ENCODE data around the gene PARL. TPM values are rescaled to one million over a fixed set of nuclear protein-coding genes. Genes with fewer than 3 reads are reported as not detected.

Gene PARL
- polyA plus RNA-seq, 1 of the 3 experiments (the other 2 are of a cell fraction): 50.1 TPM

DNA sequence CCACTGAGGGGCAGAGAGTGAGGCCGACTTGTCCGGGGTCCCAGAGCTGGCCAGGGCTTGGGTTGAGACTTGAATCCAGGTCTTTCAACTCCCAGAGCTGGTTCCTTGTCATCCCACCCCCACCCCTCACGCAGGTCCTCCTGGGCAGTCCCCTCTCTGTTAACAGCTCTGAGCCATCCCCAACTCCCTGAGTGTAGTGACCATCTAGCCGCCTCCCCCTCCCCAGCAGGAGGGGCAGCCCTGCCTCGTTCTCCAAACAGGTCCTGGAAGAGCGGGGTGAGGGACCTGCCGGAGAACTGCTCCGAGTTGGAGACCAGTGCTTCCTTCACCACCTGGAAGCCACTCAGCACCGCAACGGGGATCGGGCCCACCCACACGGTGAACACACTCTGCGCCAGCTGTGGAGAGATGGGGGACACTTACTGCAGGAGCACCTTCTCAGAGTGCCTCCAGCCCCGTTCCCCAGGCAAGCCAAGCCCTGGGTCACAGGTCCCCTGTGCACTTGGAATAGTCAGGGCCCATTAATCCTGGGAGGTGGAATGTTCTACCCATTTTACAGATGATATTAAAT is 24.4 kb upstream of the PARL start:
- TF ChIP-seq, protein P1, sequence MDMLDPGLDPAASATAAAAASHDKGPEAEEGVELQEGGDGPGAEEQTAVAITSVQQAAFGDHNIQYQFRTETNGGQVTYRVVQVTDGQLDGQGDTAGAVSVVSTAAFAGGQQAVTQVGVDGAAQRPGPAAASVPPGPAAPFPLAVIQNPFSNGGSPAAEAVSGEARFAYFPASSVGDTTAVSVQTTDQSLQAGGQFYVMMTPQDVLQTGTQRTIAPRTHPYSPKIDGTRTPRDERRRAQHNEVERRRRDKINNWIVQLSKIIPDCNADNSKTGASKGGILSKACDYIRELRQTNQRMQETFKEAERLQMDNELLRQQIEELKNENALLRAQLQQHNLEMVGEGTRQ (IDR thresholded peaks at IDR 0.05; ENCODE audit: borderline replicate concordance, low read depth, low read length): no peak
- no peak for TF ChIP-seq RCOR1 (IDR thresholded peaks at IDR 0.05; ENCODE audit: low read length)
- TF ChIP-seq EP300 (IDR thresholded peaks at IDR 0.05; ENCODE audit: borderline replicate concordance in 1 of 2, low read depth in 1 of 2, low read length in 1 of 2): no peak
- TF ChIP-seq USF1 (IDR thresholded peaks at IDR 0.05; ENCODE audit: borderline replicate concordance, low read depth): no peak
- TF ChIP-seq SIN3A (IDR thresholded peaks at IDR 0.05; ENCODE audit: borderline replicate concordance, low read depth, low read length): no peak
- no peak for TF ChIP-seq POLR2AphosphoS5 (IDR thresholded peaks at IDR 0.05; ENCODE audit: low read depth, low read length)
- no peak for TF ChIP-seq EZH2phosphoT487 (IDR thresholded peaks at IDR 0.05; ENCODE audit: borderline replicate concordance, low read depth)
- no peak for TF ChIP-seq SMC3 (IDR thresholded peaks at IDR 0.05; ENCODE audit: low read depth, low read length)
- no peak for TF ChIP-seq CHD2 (IDR thresholded peaks at IDR 0.05; ENCODE audit: low read length, partially characterized antibody)
- no peak for TF ChIP-seq NFIC (IDR thresholded peaks at IDR 0.05; ENCODE audit: borderline replicate concordance)
- no peak for TF ChIP-seq RXRA (IDR thresholded peaks at IDR 0.05; ENCODE audit: borderline replicate concordance, low read depth)
- no peak for TF ChIP-seq RFX5 (IDR thresholded peaks at IDR 0.05; ENCODE audit: low read length)
- TF ChIP-seq TCF12 (IDR thresholded peaks at IDR 0.05): no peak
- no peak for TF ChIP-seq GABPA (IDR thresholded peaks at IDR 0.05; ENCODE audit: low read depth)
- TF ChIP-seq GATA2 (CRISPR knock-in tag; IDR thresholded peaks at IDR 0.05): no peak
- TF ChIP-seq JUND (IDR thresholded peaks at IDR 0.05): no peak
- TF ChIP-seq PBX3 (IDR thresholded peaks at IDR 0.05): no peak
- TF ChIP-seq TEAD4 (IDR thresholded peaks at IDR 0.05; ENCODE audit: borderline replicate concordance, insufficient read depth): no peak
- H3K4me3 ChIP-seq (ENCODE audit: low read depth in 2 of 2, low read length in 1 of 2): no peak overlapping the region
- peaks cover 0 to 2% of the 10 kb centered on the region in 2 experiments; a peak in 1 of 4 replicates for H3K4me1 ChIP-seq (ENCODE audit: control insufficient read depth in 1 of 2, insufficient read depth in 2 of 2, low read depth in 1 of 2, low read length in 1 of 2)
- ChIA-PET POLR2A (no interaction called here), CTCF (interaction anchor here (1.0 to 1.7 kb wide), 2 partner anchors 8 to 14 kb away, joined by 3 to 9 read pairs; no protein-coding TSS in a partner anchor)
- no peak overlapping the region for H3K4me2 ChIP-seq
- H3K9ac ChIP-seq: no peak overlapping the region
- 63% methylated on average over 9 of the region's 14 CpGs for WGBS (ENCODE audit: low lambda C conversion rate)
- no peaks in the 10 kb centered on the region for H3K9me3 ChIP-seq
- H3K36me3 ChIP-seq (replicated peaks in 1 of 2; ENCODE audit: control insufficient read depth in 1 of 2, insufficient read depth in 2 of 2, low read length in 1 of 2): no peaks in the 10 kb centered on the region
- no peaks in the 10 kb centered on the region for H3F3A ChIP-seq (replicated peaks; ENCODE audit: insufficient read depth)
- no peaks in the 10 kb centered on the region for H3K9me2 ChIP-seq
- H3K27me3 ChIP-seq (ENCODE audit: insufficient read depth): no peaks in the 10 kb centered on the region
- H3K79me2 ChIP-seq (ENCODE audit: insufficient read depth): no peaks in the 10 kb centered on the region
- no peaks in the 10 kb centered on the region for H4K20me1 ChIP-seq (ENCODE audit: insufficient read depth)
- DNase-seq: no peak
- no peak overlapping the region for H3K27ac ChIP-seq (ENCODE audit: low read depth in 2 of 2, low read length in 1 of 2)
- no peak overlapping the region for H2AFZ ChIP-seq (ENCODE audit: low read depth)

All from SK-N-SH (cell line).